HL-60 (cell line): ENCODE measurements around the gene ARMC9.

ENCODE experiments used
- GABPA ChIP-seq: IDR thresholded peaks from 2 replicates; pipeline ENCODE4 v1.6.1; 2012; ENCODE audit warnings: low read depth
- POLR2AphosphoS5 ChIP-seq: IDR thresholded peaks from 2 replicates; pipeline ENCODE4 v1.6.1; 2012; ENCODE audit warnings: low read depth
- REST ChIP-seq: IDR thresholded peaks from 2 replicates; pipeline ENCODE4 v1.6.1; 2012; ENCODE audit warnings: low read depth; ENCODE audit not compliant: insufficient replicate concordance
- SPI1 ChIP-seq: IDR thresholded peaks from 2 replicates; pipeline ENCODE4 v1.6.1; 2012; ENCODE audit warnings: low read depth, mild to moderate bottlenecking, borderline replicate concordance
- TF ChIP-seq, protein P1 (sequence below): IDR thresholded peaks from one replicate; pipeline ENCODE4 v1.5.1; 2011; ENCODE audit warnings: low read length, control low read depth, inconsistent platforms; ENCODE audit not compliant: insufficient read depth

DNA sequence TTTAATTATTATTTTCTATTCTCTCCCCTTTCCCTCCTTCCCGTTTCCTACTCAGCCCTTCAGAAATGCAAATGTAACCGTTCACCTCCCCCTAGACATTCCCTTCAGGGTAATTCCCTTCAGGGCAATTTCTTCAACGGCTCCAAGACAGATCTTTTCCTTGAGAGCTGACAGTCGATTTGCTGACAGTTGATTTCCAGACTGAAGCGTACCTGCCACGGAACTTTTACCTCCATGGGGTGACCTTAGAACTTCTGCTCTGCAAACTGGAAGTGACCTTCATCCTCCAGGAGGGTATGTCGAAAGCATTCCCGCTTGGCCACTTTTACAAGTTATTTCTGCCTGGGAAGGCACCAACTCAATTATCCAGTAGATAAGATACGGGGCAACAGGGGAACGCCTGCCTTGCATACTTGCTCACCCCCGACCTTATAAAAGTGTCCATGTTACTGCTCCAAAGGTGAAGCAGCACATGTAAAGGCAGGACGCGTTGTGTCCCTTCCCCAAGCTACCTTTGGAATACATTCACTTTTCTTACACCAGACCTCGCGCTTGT lies 215.6 kb downstream of the ARMC9 start:
- TF ChIP-seq, protein P1, sequence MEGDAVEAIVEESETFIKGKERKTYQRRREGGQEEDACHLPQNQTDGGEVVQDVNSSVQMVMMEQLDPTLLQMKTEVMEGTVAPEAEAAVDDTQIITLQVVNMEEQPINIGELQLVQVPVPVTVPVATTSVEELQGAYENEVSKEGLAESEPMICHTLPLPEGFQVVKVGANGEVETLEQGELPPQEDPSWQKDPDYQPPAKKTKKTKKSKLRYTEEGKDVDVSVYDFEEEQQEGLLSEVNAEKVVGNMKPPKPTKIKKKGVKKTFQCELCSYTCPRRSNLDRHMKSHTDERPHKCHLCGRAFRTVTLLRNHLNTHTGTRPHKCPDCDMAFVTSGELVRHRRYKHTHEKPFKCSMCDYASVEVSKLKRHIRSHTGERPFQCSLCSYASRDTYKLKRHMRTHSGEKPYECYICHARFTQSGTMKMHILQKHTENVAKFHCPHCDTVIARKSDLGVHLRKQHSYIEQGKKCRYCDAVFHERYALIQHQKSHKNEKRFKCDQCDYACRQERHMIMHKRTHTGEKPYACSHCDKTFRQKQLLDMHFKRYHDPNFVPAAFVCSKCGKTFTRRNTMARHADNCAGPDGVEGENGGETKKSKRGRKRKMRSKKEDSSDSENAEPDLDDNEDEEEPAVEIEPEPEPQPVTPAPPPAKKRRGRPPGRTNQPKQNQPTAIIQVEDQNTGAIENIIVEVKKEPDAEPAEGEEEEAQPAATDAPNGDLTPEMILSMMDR: no peak
- TF ChIP-seq REST (no peak), SPI1 (no peak), GABPA (no peak), POLR2AphosphoS5 (no peak)
